Smooth muscle cell (in vitro differentiated cells): ENCODE measurements around the gene LCP2. TPM values are rescaled to one million over a fixed set of nuclear protein-coding genes. Genes with fewer than 3 reads are reported as not detected.

Experiments
- DNase-seq: peaks from one replicate; lab custom pipeline; 2025; ENCODE audit not compliant: unreplicated experiment; lab: John Stamatoyannopoulos, UW
- H2AFZ ChIP-seq: fragments of 200-600 bp; sonication (generic); 2 replicates; pipeline ENCODE4 v1.6.0; 2016; ENCODE audit warnings: antibody characterized with exemption, low read depth, mild to moderate bottlenecking
- H3F3A ChIP-seq: fragments of 200-600 bp; sonication (generic); 2 replicates; pipeline ENCODE4 v1.6.0; 2017; ENCODE audit warnings: antibody characterized with exemption, low read depth
- H3K27ac ChIP-seq: fragments of 200-600 bp; sonication (generic); 2 replicates; pipeline ENCODE4 v1.5.1; 2016; ENCODE audit warnings: low read depth, mild to moderate bottlenecking
- H3K27me3 ChIP-seq: fragments of 200-600 bp; sonication (generic); 2 replicates; pipeline ENCODE4 v1.6.1; 2016; ENCODE audit warnings: low read depth, mild to moderate bottlenecking
- H3K36me3 ChIP-seq: fragments of 200-600 bp; sonication (generic); 2 replicates; pipeline ENCODE4 v1.5.1; 2016; ENCODE audit warnings: low read depth
- H3K4me1 ChIP-seq: fragments of 200-600 bp; sonication (generic); 2 replicates; pipeline ENCODE4 v1.5.1; 2016; ENCODE audit warnings: low read depth
- H3K4me2 ChIP-seq: fragments of 200-600 bp; sonication (generic); 2 replicates; pipeline ENCODE4 v1.6.0; 2016; ENCODE audit warnings: mild to moderate bottlenecking
- H3K4me3 ChIP-seq: fragments of 200-600 bp; sonication (generic); 2 replicates; pipeline ENCODE4 v1.5.1; 2016; ENCODE audit warnings: mild to moderate bottlenecking
- H3K79me2 ChIP-seq: fragments of 200-600 bp; sonication (generic); 2 replicates; pipeline ENCODE4 v1.6.0; 2016; ENCODE audit warnings: low read depth, mild to moderate bottlenecking
- H3K9ac ChIP-seq: fragments of 200-600 bp; sonication (generic); 2 replicates; pipeline ENCODE4 v1.6.0; 2016; ENCODE audit warnings: low read depth
- H3K9me3 ChIP-seq: fragments of 200-600 bp; sonication (generic); replicated peaks from 2 replicates; pipeline ENCODE4 v1.5.1; 2016; ENCODE audit warnings: low read depth
- H4K20me1 ChIP-seq: fragments of 200-600 bp; sonication (generic); 2 replicates; pipeline ENCODE4 v1.6.0; 2016; ENCODE audit warnings: low read depth
- WGBS: methylation state at CpG from one replicate; pipeline ENCODE4 v1.1.7; 2016; ENCODE audit warnings: low lambda C conversion rate; 5-methylcytosine and 5-hydroxymethylcytosine counted together
- polyA plus RNA-seq: library from polyadenylated mRNA; unstranded; fragments of >200 nt; fragmentation: Nextera tagmentation; extraction: Ambion mirVana; gene quantifications from 2 replicates; pipeline ENCODE4 v1.2.1, GENCODE V29; 2016
- total RNA-seq: library from RNA; depleted of rRNA; stranded (reverse); fragments of >200 nt; gene quantifications from 2 replicates; pipeline ENCODE4 v1.2.3, GENCODE V29; 2014
- TF ChIP-seq, protein P1 (sequence below): fragments of 200-600 bp; sonication (generic); IDR thresholded peaks from 2 replicates; pipeline ENCODE4 v1.5.1; 2017; ENCODE audit warnings: borderline replicate concordance, mild to moderate bottlenecking, antibody characterized with exemption; ENCODE audit not compliant: insufficient read depth, poor library complexity, severe bottlenecking

Gene LCP2
- total and polyA plus RNA-seq, 2 experiments from 2014 or later, result 0.45 to 2.7 TPM

DNA sequence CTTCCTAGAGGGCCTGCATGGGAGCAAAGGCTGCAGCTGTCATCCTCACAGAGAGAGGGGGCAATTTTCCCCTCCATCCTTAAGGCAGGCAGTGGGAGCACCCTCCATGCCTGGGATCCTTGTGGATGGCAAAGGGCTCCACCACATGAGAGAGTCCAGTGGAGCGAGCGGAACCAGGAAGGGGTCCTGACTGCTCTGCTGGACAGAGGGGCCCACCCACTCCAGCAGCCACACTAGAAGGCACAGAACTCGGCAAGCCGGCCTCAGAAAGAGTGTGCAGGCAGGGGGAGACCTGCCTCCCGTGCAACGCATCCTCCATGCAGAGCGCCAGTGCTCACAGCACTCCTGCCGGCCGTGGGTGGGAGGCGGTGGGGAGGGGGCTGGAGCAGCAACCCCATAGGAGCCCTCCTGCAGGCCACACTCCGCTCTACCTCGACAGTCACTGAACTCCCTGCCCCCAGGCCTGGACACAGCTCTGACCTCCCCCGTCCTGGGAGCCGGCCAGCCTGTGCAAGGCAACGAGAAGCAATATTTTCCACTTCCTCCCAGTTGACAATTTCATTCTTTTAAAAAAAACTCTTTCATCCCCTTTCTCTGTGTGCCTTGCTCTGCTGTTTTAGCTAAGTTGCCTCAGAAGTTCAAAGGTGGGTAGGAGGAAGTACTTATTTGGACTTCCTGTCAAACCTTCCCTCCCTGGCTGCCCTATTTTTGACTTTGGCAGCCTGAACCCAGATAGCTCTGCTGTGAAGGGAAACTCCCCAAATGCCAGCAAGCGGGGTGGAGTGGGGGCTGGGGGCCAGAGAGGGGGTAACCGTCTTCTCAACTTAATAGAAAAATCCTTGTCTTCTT is 5.3 kb upstream of the LCP2 start:
- WGBS, result 65% methylated on average over 17 of the region's 17 CpGs
- H2AFZ ChIP-seq, result no peak overlapping the region

DNA sequence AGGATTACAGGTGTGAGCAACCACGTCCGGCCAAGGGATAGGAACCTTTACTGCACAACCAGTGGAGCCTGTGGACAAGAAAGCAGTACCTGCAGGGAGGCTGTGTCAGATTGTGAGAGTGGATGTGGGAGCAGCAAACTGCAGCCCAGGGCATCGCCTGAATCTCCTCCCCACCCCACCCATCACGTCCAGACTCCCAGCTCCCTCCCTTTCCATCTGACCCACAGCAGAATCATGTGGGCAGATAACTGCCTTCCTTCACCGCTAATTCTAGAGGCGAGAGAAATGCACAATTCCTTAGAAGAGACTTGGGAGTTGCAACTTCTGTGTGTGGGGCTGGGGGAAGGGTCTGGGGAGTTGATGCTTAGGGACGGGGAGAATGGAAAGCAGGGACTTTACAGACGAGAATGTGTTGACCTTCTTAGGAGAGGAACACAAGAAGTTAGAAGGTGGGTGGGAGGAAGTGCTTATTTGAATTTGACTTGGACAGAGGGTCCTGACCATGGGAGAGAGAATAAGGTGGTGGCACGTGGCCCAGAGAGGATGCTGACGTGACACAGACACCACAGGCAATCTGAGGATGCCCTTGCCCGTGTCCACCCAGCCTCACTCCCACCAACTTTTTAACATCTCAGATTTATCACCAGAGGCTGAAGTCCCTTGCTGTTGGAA is 4.5 kb upstream of the LCP2 start:
- Histone ChIP-seq H4K20me1 (no peaks in the 10 kb centered on the region), H3K27ac (no peak overlapping the region), H3K4me3 (no peak overlapping the region), H3K27me3 (no peaks in the 10 kb centered on the region), H3K4me1 (peaks cover 5% of the 10 kb centered on the region), H3K79me2 (no peaks in the 10 kb centered on the region), H3K9ac (no peak overlapping the region), H3K9me3 (no peaks in the 10 kb centered on the region), H3K4me2 (no peak overlapping the region), H2AFZ (no peak overlapping the region), H3F3A (peaks cover 6% of the 10 kb centered on the region), H3K36me3 (no peaks in the 10 kb centered on the region)
- DNase-seq, result no peak
- TF ChIP-seq, protein P1, sequence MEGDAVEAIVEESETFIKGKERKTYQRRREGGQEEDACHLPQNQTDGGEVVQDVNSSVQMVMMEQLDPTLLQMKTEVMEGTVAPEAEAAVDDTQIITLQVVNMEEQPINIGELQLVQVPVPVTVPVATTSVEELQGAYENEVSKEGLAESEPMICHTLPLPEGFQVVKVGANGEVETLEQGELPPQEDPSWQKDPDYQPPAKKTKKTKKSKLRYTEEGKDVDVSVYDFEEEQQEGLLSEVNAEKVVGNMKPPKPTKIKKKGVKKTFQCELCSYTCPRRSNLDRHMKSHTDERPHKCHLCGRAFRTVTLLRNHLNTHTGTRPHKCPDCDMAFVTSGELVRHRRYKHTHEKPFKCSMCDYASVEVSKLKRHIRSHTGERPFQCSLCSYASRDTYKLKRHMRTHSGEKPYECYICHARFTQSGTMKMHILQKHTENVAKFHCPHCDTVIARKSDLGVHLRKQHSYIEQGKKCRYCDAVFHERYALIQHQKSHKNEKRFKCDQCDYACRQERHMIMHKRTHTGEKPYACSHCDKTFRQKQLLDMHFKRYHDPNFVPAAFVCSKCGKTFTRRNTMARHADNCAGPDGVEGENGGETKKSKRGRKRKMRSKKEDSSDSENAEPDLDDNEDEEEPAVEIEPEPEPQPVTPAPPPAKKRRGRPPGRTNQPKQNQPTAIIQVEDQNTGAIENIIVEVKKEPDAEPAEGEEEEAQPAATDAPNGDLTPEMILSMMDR, result no peak
- WGBS, result 53% methylated on average over 11 of the region's 11 CpGs

More for the DNA sequence above, 5.3 kb upstream of the LCP2 start:
- no peaks in the 10 kb centered on the region for H3K9me3 ChIP-seq
- no peak for DNase-seq
- no peaks in the 10 kb centered on the region for H4K20me1 ChIP-seq
- no peak overlapping the region for H3K4me3 ChIP-seq
- no peak overlapping the region for H3K9ac ChIP-seq
- no peaks in the 10 kb centered on the region for H3K36me3 ChIP-seq
- no peak overlapping the region for H3K4me2 ChIP-seq
- peaks cover 6% of the 10 kb centered on the region for H3K4me1 ChIP-seq
- H3F3A ChIP-seq, result peaks cover 6% of the 10 kb centered on the region
- H3K79me2 ChIP-seq, result no peaks in the 10 kb centered on the region
- TF ChIP-seq, protein P1, result no peak
- H3K27me3 ChIP-seq, result no peaks in the 10 kb centered on the region
- H3K27ac ChIP-seq, result no peak overlapping the region

DNA sequence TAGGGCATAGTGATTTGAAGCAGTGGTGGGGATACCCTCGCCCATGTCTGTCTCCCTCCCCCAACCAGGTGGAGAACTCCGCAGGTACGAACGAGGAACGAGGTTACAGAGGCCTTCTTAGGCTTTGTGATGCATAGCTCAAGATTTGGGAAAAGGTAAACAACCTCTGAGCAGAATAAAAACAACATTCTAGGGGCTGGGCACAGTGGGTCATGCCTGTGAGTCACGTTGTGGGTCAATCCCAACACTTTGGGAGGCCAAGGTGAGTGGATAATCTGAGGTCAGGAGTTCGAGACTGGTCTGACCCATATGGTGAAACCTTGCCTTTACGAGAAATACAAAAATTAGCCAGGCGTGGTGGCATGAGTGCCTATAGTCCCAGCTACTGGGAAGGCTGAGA is 3.6 kb upstream of the LCP2 start:
- Histone ChIP-seq H3K4me1 (peaks cover 3% of the 10 kb centered on the region), H3F3A (no peaks in the 10 kb centered on the region), H3K4me3 (no peak overlapping the region), H4K20me1 (no peaks in the 10 kb centered on the region), H3K27ac (no peak overlapping the region), H3K9me3 (no peaks in the 10 kb centered on the region), H3K79me2 (no peaks in the 10 kb centered on the region), H3K27me3 (no peaks in the 10 kb centered on the region), H3K4me2 (no peak overlapping the region), H2AFZ (no peak overlapping the region), H3K36me3 (no peaks in the 10 kb centered on the region), H3K9ac (no peak overlapping the region)
- 91% methylated on average over 9 of the region's 9 CpGs for WGBS
- TF ChIP-seq, protein P1, result no peak
- DNase-seq, result no peak
